Fibroblast of the conjunctiva (primary cell): ENCODE measurements around the gene KCNK4.
"Not testable (repeated sequence)": the region's sequence is repeated elsewhere in the genome, so short reads cannot be mapped to it uniquely, and the experiment has no call there.

Experiments
- DNase-seq: peaks from one replicate; pipeline ENCODE4 v3.0.0-alpha.2; 2010; ENCODE audit warnings: low read depth

KCNK4 gene

GRCh38 chr11:64291262-64291751 is at the start of gene KCNK4:
Gene KCNK4, plus strand, starts transcription at chr11:64291302. Its CDS starts 1,717 bp downstream, at chr11:64293019.
- no peak for DNase-seq

- no peak for DNase-seq
Measured at GRCh38 chr11:64241491-64242374, 49.4 kb upstream of the KCNK4 start.

GRCh38 chr11:64243236-64243854 is 47.8 kb upstream of the KCNK4 start:
- DNase-seq: no peak

GRCh38 chr11:64244107-64244506 is 47.0 kb upstream of the KCNK4 start:
- DNase-seq: no peak

- DNase-seq: no peak
Measured at GRCh38 chr11:64244966-64245365, 46.1 kb upstream of the KCNK4 start.

- no peak for DNase-seq
Measured at GRCh38 chr11:64245401-64245796, 45.7 kb upstream of the KCNK4 start.

GRCh38 chr11:64245797-64246620 is 45.1 kb upstream of the KCNK4 start:
- peak; percentile 84 for DNase-seq

GRCh38 chr11:64246621-64246870 is 44.6 kb upstream of the KCNK4 start:
- DNase-seq: not testable (repeated sequence)

GRCh38 chr11:64246871-64247728 is 44.0 kb upstream of the KCNK4 start, which contains the start of gene PPP1R14B:
Gene PPP1R14B, minus strand, starts transcription at chr11:64246943. Its CDS starts 270 bp downstream, at chr11:64246673.
- peak; percentile 76 for DNase-seq

- DNase-seq: no peak
Measured at GRCh38 chr11:64247729-64248531, 43.2 kb upstream of the KCNK4 start.

GRCh38 chr11:64248578-64248977 is 42.5 kb upstream of the KCNK4 start:
- DNase-seq: no peak

GRCh38 chr11:64249038-64249437 is 42.1 kb upstream of the KCNK4 start:
- DNase-seq: no peak

- no peak for DNase-seq
Measured at GRCh38 chr11:64249563-64250414, 41.3 kb upstream of the KCNK4 start.

GRCh38 chr11:64250415-64251015 is 40.6 kb upstream of the KCNK4 start:
- no peak for DNase-seq

GRCh38 chr11:64251016-64251752 is 39.9 kb upstream of the KCNK4 start, which contains the start of gene PLCB3:
Gene PLCB3, plus strand, starts transcription at chr11:64251530. Its CDS starts 120 bp downstream, at chr11:64251650.
- no peak for DNase-seq

GRCh38 chr11:64251753-64252002 is 39.4 kb upstream of the KCNK4 start:
- DNase-seq: no peak

GRCh38 chr11:64252003-64252872 is 38.9 kb upstream of the KCNK4 start:
- no peak for DNase-seq

- no peak for DNase-seq
Measured at GRCh38 chr11:64253043-64253442, 38.1 kb upstream of the KCNK4 start.
